T-helper 1 cell treated with Interleukin-12 subunit alpha and Interleukin-12 subunit beta and Interleukin-4 antibody, amounts not matched to agents 30 ng/mL and 1 ng/mL, for 36 hours (primary cell): Measurements from ENCODE around the gene ANKRD2. TPM values are rescaled to one million over a fixed set of nuclear protein-coding genes. Genes with fewer than 3 reads are reported as not detected.
"Not testable (repeated sequence)": the region's sequence is repeated elsewhere in the genome, so short reads cannot be mapped to it uniquely, and the experiment has no call there.

Experiments used
- intact Hi-C: fragments of 100-400 bp; cut with micrococcal nuclease; formaldehyde crosslinking; loops from one replicate; pipeline ENCODE4 v1.15.1; 2024
- total RNA-seq: library from RNA; stranded (reverse); gene quantifications from 2 replicates; pipeline ENCODE4 v1.2.3, GENCODE V29; 2022

The ANKRD2 gene
- total RNA-seq = 0.32 TPM in 1 of 2 replicates, not detected in the other

- intact Hi-C loops = loop anchor here (1.0 kb wide), 2 partner anchors 40 to 159 kb away; no protein-coding TSS in a partner anchor
Observed at GRCh38 chr10:97572214-97572989, at the start of gene ANKRD2. ANKRD2 (plus strand) TSS chr10:97572779; CDS start chr10:97572789, 10 bp downstream.

DNA sequence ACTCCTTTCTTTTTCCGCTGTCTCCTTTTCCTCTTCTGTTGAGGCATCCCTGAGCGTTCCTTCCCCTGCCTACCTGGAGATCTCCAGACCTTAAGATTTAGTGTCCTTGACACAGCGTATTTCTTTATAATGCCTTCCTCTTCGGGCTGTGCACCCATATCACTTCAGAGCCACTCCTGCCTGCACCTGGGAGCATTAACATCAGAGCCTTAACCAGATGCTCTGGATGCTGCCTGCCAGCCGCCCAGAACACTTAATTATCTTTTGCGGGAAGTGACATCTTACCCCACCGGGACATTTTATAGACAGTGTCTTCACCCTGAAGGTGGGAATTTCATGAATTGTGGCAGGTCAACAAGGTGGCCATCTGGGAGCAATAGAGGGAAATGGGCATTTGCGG, 49.6 kb upstream of the ANKRD2 start:
- intact Hi-C loops = no loop called here

DNA sequence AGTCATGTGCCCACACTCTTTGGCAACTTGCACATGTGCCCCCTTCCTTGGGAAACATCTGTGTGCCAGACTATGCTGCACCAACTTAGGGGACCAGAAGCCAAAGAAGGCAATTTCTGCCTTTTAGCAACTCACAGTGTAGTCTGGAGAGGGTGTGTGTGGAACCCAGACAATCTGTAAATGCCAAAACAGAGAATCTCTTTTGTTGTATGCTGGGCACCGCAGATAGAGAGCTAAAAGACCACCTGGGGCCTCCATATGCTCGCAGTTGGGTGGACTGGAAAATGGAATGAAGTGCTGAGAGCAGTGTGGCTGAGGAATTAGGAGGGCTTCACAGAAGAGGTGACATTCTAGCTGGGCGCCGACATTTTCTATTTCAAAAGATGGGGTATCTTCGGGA, 47.5 kb upstream of the ANKRD2 start:
- intact Hi-C loops = no loop called here

DNA sequence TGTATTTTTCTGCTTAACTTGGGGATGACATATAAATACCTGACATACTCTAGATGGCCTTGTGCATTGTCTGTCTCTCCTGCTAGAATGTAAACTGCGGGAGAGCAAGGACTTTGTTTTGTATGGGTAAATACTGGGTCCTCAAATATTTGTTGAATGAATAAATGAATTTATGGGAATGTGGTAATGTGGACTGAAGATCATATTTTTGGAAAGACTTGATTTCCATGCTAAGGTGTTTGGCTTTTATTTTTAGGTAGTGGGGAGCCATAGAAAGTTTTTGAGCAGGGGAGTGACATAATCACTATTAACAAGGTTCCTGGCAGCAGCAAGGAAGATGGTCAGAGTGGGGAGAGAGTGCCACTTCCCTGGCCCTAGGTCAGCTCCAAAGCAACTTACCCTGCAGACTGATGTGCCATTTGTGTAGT, 46.9 kb upstream of the ANKRD2 start:
- intact Hi-C loops = no loop called here

GRCh38 chr10:97528876-97529275, 43.7 kb upstream of the ANKRD2 start:
- intact Hi-C loops = not testable (repeated sequence)

DNA sequence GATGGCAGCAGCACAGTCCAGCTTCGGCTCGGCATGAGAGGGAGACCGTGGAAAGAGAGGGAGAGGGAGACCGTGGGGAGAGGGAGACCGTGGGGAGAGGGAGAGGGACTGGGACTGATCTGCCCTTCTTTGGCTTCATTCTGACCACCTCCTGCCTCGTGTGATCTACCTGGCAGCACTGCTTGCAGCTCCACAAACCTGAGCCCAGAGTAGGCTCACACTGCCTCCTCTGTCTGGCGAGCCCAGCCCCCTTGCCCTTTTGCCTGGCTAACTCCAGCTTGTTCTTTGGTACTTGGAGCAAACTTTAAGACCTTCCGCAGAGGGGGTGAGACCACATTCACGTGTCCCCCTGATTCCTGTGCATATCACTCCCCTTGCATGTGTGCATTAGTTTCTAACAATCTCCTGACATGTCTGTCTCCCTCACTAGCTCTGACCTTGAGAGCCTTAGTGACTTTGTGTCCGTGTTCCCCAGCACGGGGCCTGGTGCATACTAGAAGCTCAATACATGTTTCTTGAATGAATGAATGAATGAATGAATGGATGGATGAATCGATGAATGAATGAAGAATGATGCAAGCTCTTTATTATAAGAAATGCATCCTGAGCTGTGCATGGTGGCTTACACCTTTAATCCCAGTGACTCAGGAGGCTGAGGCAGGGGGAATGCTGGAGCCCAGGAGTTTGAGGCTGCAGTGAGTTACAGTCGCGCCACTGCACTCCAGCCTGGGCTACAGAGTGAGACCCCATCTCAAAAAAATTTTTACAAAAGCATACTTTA, 42.7 kb upstream of the ANKRD2 start:
- intact Hi-C loops = no loop called here

GRCh38 chr10:97531401-97531986, 41.1 kb upstream of the ANKRD2 start:
- intact Hi-C loops = no loop called here

DNA sequence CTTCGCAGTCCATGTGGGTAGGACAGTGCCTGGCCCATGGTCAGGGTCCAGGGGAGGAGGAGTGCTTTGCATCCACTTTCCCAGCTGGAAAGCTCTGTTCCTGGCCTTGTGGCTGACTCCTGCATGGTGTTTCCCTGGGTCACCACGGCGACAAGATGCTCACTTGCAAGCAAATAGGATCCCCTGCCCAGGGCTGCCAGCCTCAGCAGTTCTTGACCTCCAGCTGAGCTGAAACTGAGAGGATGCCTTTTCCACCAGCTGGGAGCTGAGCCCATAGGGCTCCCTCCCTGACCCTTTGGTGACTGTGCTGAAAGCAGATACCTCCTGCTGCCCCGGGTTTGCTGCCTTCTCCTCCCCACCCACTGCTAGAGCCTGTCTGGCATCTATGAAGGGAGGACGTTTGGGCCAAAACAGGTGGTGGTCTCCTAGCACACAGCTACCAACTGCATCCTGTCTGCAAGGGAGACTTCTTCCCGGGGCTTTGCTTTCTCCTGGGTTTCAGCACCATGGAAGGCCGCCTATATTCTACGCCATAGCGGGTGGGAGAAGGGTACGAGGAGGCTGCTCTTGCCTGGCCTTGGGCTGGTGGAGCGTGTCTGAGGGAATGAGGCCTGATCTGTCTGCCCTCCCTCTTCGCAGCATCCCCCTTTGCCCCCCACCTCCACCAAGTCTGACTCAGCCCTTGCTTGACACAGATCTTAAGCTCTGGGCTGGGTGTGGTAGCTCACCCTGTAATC, 39.5 kb upstream of the ANKRD2 start:
- intact Hi-C loops = no loop called here

GRCh38 chr10:97533888-97534287, 38.7 kb upstream of the ANKRD2 start:
- intact Hi-C loops = loop anchor here (1.0 kb wide), 1 partner anchor 19 kb away; no protein-coding TSS in a partner anchor

DNA sequence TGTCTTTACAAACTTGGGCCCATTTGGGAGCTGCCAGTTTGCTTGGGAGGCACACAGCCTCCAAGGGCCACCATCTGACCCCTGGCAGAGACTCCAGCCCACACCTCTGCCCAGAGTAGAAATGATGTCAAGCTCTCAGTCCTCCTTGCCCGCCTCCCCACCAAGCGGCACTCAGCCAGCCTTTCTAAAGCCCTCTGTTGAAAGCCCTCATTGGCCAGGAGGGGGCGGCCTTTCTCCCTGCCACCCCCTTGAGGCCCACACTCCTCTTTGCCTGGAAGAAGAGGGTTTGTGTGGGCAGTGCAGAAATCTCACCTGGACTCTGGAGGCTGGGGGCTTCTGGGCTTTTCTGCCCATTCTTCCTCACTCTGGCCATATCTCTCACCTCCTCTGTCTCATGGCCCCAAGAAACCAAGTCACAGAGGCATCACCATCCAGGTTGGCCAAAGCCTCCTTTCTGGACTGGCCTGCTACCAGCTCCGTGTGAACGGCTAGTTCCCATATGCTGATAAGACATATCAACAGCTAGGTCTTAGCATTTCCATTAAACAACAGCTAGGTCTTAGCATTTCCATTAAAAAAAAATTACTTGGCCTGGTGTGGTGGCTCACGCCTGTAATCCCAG, 37.7 kb upstream of the ANKRD2 start:
- intact Hi-C loops = loop anchor here (1.0 kb wide), 1 partner anchor 18 kb away; no protein-coding TSS in a partner anchor

DNA sequence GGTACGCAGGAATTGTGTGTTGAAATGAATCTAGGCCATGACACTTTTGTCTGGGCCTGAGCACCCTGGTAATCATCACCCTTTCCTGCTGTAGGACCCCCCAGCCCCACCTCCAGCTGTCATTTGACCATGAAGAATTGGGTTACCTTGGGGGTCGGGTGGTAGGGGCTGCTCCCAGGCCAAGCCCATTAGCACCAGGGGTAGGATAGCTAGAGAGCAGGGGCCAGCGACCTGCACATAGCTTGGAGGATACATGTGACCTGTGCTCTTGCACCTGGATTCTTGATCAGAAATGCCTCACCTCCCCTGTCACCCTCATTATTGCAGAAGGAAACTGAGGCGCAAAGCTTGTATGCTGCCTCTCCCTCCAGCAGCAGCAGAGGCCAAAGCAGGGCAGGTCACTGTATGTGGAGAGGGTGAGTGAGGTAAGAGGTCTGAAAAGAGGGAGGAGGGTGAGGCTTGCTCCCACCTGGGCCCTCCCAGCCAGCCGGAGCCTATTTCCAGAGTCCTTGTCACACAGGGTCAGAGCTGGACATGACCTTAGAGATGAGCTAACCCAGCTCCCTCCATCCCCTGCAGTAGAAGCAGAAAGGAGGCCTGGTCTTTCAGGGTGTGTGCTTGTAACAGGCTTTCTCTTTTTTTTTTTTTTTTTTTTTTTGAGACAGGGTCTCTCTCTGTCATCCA, 35.3 kb upstream of the ANKRD2 start:
- intact Hi-C loops = no loop called here

- intact Hi-C loops = no loop called here
Observed at GRCh38 chr10:97538411-97538810, 34.2 kb upstream of the ANKRD2 start.

GRCh38 chr10:97538839-97539238, 33.7 kb upstream of the ANKRD2 start:
- intact Hi-C loops = no loop called here

GRCh38 chr10:97539523-97540200, 32.9 kb upstream of the ANKRD2 start:
- intact Hi-C loops = no loop called here

DNA sequence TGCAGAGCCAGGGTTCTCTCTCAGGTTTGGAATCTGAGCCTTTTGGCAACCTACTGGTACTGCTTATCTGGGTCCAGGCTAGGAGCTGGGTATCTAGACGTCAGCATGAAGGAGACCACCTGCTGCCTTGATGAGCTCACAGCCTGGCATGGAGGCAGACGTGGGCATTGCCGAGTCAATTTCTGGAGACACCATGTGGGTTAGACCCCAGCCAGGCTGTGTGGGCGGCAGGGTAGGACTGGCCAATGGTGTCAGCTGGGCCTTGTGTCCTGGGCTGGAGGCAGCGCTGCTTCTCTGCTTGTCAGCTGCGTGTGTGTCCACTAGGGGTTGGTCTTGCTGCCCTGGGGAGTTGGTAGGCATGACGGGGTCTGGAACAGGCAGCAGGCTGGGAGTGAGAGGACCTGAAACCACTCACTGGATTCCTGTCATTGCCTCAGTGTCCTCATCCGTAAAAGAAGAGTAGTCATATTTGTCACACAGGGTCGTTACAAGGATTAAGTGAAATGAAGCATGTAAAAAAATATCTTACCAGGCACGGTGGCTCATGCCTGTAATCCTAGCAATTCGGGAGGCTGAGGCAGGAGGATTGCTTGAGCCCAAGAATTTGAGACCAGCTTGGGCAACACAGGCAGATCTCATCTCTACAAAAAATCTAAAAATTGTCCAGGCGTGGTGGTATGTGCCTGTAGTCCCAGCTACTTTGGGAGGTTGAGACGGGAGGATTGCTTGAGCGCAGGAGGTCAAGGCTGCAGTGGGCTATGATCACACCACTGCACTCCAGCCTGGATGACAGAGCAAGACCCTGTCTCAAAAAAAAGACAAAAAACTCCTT, 31.7 kb upstream of the ANKRD2 start:
- intact Hi-C loops = no loop called here

GRCh38 chr10:97542169-97543024, 30.2 kb upstream of the ANKRD2 start:
- intact Hi-C loops = no loop called here

GRCh38 chr10:97543025-97543546, 29.5 kb upstream of the ANKRD2 start:
- intact Hi-C loops = no loop called here
